Uterus (tissue), 2 donors: ENCODE results near the gene REEP5.
"Not testable (repeated sequence)": the region's sequence is repeated elsewhere in the genome, so short reads cannot be mapped to it uniquely, and the experiment has no call there.

Experiments used
- CTCF ChIP-seq, 4 experiments: fragments of 200-600 bp in 2 of 4; fragments of 450-650 bp in 2 of 4; sonication (generic) in 2 of 4; IDR thresholded peaks; one replicate each; pipeline ENCODE4 v1.5.1; 2016 to 2019; ENCODE audit warnings: antibody characterized with exemption in 4 of 4, mild to moderate bottlenecking in 2 of 4, moderate library complexity in 1 of 4
- POLR2A ChIP-seq, 2 donors: fragments of 450-650 bp; IDR thresholded peaks; one replicate each; pipeline ENCODE4 v1.6.1; 2016; ENCODE audit warnings: antibody characterized with exemption in 2 of 2, mild to moderate bottlenecking in 1 of 2, moderate library complexity in 1 of 2

GRCh38 chr5:112959872-112960271, 37.8 kb upstream of the REEP5 start:
- TF ChIP-seq CTCF, POLR2A (IDR thresholded peaks at IDR 0.05): not testable (repeated sequence)
